IMR-90 (cell line): ENCODE measurements around the gene RFC3.

ENCODE experiments used
- BHLHE40 ChIP-seq: fragments of 150-350 bp; IDR thresholded peaks from 2 replicates; pipeline ENCODE4 v1.6.1; 2016; ENCODE audit warnings: mild to moderate bottlenecking, low read depth, low read length
- CEBPB ChIP-seq: IDR thresholded peaks from 2 replicates; pipeline ENCODE4 v1.6.1; 2012; ENCODE audit warnings: low read depth, low read length, improper control_type of control experiment
- CHD1 ChIP-seq: IDR thresholded peaks from 2 replicates; pipeline ENCODE4 v1.6.1; 2012; ENCODE audit warnings: low read depth, low read length, improper control_type of control experiment
- CTCF ChIP-seq: conservative IDR thresholded peaks from 2 replicates; pipeline ENCODE4 v1.5.1; 2012; ENCODE audit warnings: mild to moderate bottlenecking, low read depth, low read length, improper control_type of control experiment
- ELK1 ChIP-seq: fragments of 150-350 bp; IDR thresholded peaks from 2 replicates; pipeline ENCODE4 v1.6.1; 2016; ENCODE audit warnings: low read depth, mild to moderate bottlenecking, low read length, moderate library complexity, borderline replicate concordance
- FOS ChIP-seq: fragments of 150-350 bp; IDR thresholded peaks from 2 replicates; pipeline ENCODE4 v1.6.1; 2016; ENCODE audit warnings: low read depth, low read length
- MAFK ChIP-seq: IDR thresholded peaks from 2 replicates; pipeline ENCODE4 v1.6.1; 2012; ENCODE audit warnings: low read depth, low read length, improper control_type of control experiment
- NFE2L2 ChIP-seq: fragments of 150-350 bp; IDR thresholded peaks from 2 replicates; pipeline ENCODE4 v1.6.1; 2016; ENCODE audit warnings: low read depth, mild to moderate bottlenecking, low read length
- POLR2A ChIP-seq: IDR thresholded peaks from 2 replicates; pipeline ENCODE4 v1.6.1; 2012; ENCODE audit warnings: mild to moderate bottlenecking, low read depth, low read length
- RAD21 ChIP-seq: IDR thresholded peaks from 2 replicates; pipeline ENCODE4 v1.6.1; 2012; ENCODE audit warnings: low read length, improper control_type of control experiment
- RCOR1 ChIP-seq: IDR thresholded peaks from 2 replicates; pipeline ENCODE4 v1.6.1; 2012; ENCODE audit warnings: mild to moderate bottlenecking, low read length, improper control_type of control experiment; ENCODE audit not compliant: insufficient replicate concordance
- RFX5 ChIP-seq: IDR thresholded peaks from 2 replicates; pipeline ENCODE4 v1.8.0; 2012; ENCODE audit warnings: low read depth, mild to moderate bottlenecking, low read length, moderate library complexity
- SMC3 ChIP-seq: fragments of 150-350 bp; IDR thresholded peaks from 2 replicates; pipeline ENCODE4 v1.6.1; 2016; ENCODE audit warnings: low read depth, mild to moderate bottlenecking, antibody characterized with exemption, low read length, moderate library complexity
- USF2 ChIP-seq: fragments of 150-350 bp; IDR thresholded peaks from 2 replicates; pipeline ENCODE4 v1.6.1; 2017; ENCODE audit warnings: mild to moderate bottlenecking, antibody characterized with exemption, low read length, low read depth

GRCh38 chr13:33862016-33862415 lies 44.1 kb downstream of the RFC3 start:
- TF ChIP-seq CTCF: no peak
- no peak for TF ChIP-seq BHLHE40
- no peak for TF ChIP-seq MAFK
- no peak for TF ChIP-seq POLR2A
- no peak for TF ChIP-seq FOS
- no peak for TF ChIP-seq RAD21
- no peak for TF ChIP-seq SMC3
- TF ChIP-seq RFX5: no peak
- no peak for TF ChIP-seq CEBPB
- no peak for TF ChIP-seq CHD1
- TF ChIP-seq RCOR1: no peak
- no peak for TF ChIP-seq NFE2L2
- TF ChIP-seq ELK1: no peak
- TF ChIP-seq USF2: no peak
